Fibroblast of skin of scalp (primary cell): Measurements from ENCODE around the gene PCDHA5.
A peak's percentile ranks its signal among the peaks of the same experiment; 100 is the strongest.

Experiments used
- DNase-seq: peaks from one replicate; pipeline ENCODE4 v3.0.0-alpha.2; 2013

The PCDHA5 gene

GRCh38 chr5:140862441-140863295, 41.3 kb downstream of the PCDHA5 start:
- no peak for DNase-seq

GRCh38 chr5:140868721-140869554, 47.5 kb downstream of the PCDHA5 start, which contains the start of gene PCDHA11:
Gene PCDHA11 (plus strand): TSS chr5:140868957. CDS start chr5:140869104, 147 bp downstream.
- peak; percentile 4 for DNase-seq

GRCh38 chr5:140869555-140869886, 48.1 kb downstream of the PCDHA5 start:
- DNase-seq: no peak

GRCh38 chr5:140870221-140871201, 49.1 kb downstream of the PCDHA5 start:
- no peak for DNase-seq
